IMR-90 (cell line): Measurements from ENCODE around the gene EPHB1. TPM values are rescaled to one million over a fixed set of nuclear protein-coding genes. Genes with fewer than 3 reads are reported as not detected.

Experiments used
- ATAC-seq: fragments of 200-7000 bp; cut with Tn5 transposase; 2 replicates; pipeline ENCODE4 v1.9.1; 2020; ENCODE audit warnings: low read depth, mild to moderate bottlenecking, moderate library complexity
- BruUV-seq: library from RNA; stranded (reverse); fragments of 400-500 nt; replicated peaks from 2 replicates; lab custom pipeline; 2021; lab: Mats Ljungman, UMichigan
- CTCF ChIA-PET: fragments of 300-600 bp; formaldehyde crosslinking; extraction: SDS; loops from one replicate; lab custom pipeline; 2021; ENCODE audit warnings: antibody characterized with exemption; lab: Yijun Ruan, JAX
- POLR2A ChIA-PET: fragments of 300-600 bp; sonication (Branson Sonifier 250); formaldehyde crosslinking; loops from one replicate; lab custom pipeline; 2022; ENCODE audit warnings: antibody characterized with exemption; ENCODE audit not compliant: unreplicated experiment; lab: Charles Lee
- DNase-seq: peaks from one replicate; pipeline ENCODE4 v3.0.0; 2013
- H2AFZ ChIP-seq: replicated peaks from 2 replicates; pipeline ENCODE3; 2013; ENCODE audit warnings: low read length, mild to moderate bottlenecking; ENCODE audit not compliant: poor library complexity
- H2AK5ac ChIP-seq: 2 replicates; pipeline ENCODE4 v1.6.1; 2013; ENCODE audit warnings: low read depth, low read length, inconsistent platforms
- H2AK9ac ChIP-seq: replicated peaks from 2 replicates; pipeline ENCODE3; 2013; ENCODE audit warnings: mild to moderate bottlenecking, low read depth, low read length, moderate library complexity; ENCODE audit not compliant: poor library complexity
- H2BK120ac ChIP-seq: 2 replicates; pipeline ENCODE4 v1.6.1; 2013; ENCODE audit warnings: low read depth, low read length, inconsistent platforms
- H2BK15ac ChIP-seq: 3 replicates; pipeline ENCODE4 v1.6.1; 2013; ENCODE audit warnings: low read depth, low read length, inconsistent platforms
- H2BK20ac ChIP-seq: 2 replicates; pipeline ENCODE4 v1.6.1; 2013; ENCODE audit warnings: low read depth, mild to moderate bottlenecking, inconsistent platforms, low read length, moderate library complexity
- H2BK5ac ChIP-seq: 2 replicates; pipeline ENCODE4 v1.6.1; 2013; ENCODE audit warnings: mild to moderate bottlenecking, low read depth, low read length, inconsistent platforms; ENCODE audit not compliant: poor library complexity, severe bottlenecking
- H3K14ac ChIP-seq: replicated peaks from 2 replicates; pipeline ENCODE4 v1.6.1; 2013; ENCODE audit warnings: low read depth, low read length, inconsistent platforms
- H3K18ac ChIP-seq: 2 replicates; pipeline ENCODE4 v1.6.1; 2013; ENCODE audit warnings: low read depth, low read length, control low read depth
- H3K23ac ChIP-seq: 2 replicates; pipeline ENCODE4 v1.6.1; 2013; ENCODE audit warnings: low read depth, low read length, inconsistent platforms
- H3K27ac ChIP-seq: 2 replicates; pipeline ENCODE4 v1.5.1; 2013; ENCODE audit warnings: mild to moderate bottlenecking, control low read depth, low read length; ENCODE audit not compliant: insufficient read depth
- H3K27me3 ChIP-seq: 2 replicates; pipeline ENCODE4 v1.6.1; 2013; ENCODE audit warnings: low read length; ENCODE audit not compliant: control insufficient read depth, insufficient read depth
- H3K36me3 ChIP-seq: 2 replicates; pipeline ENCODE4 v1.6.1; 2013; ENCODE audit warnings: low read length, mixed read lengths; ENCODE audit not compliant: control insufficient read depth, insufficient read depth
- H3K4ac ChIP-seq: 2 replicates; pipeline ENCODE4 v1.6.1; 2013; ENCODE audit warnings: low read depth, low read length, inconsistent platforms
- H3K4me1 ChIP-seq: 2 replicates; pipeline ENCODE4 v1.6.1; 2013; ENCODE audit warnings: low read length, mixed read lengths; ENCODE audit not compliant: control insufficient read depth, insufficient read depth
- H3K4me2 ChIP-seq: 2 replicates; pipeline ENCODE4 v1.6.1; 2013; ENCODE audit warnings: low read depth, mild to moderate bottlenecking, control low read depth, low read length, moderate library complexity
- H3K4me3 ChIP-seq: 2 replicates; pipeline ENCODE4 v1.5.1; 2013; ENCODE audit warnings: low read depth, mild to moderate bottlenecking, control low read depth, low read length, moderate library complexity; ENCODE audit not compliant: insufficient read depth
- H3K56ac ChIP-seq: 2 replicates; pipeline ENCODE4 v1.6.1; 2013; ENCODE audit warnings: low read length, inconsistent platforms; ENCODE audit not compliant: insufficient read depth; ENCODE audit errors: extremely low read depth
- H3K79me1 ChIP-seq, 2 experiments: 2 replicates each; pipeline ENCODE4 v1.6.1; 2013; ENCODE audit warnings: low read length in 2 of 2, inconsistent platforms in 1 of 2, low read depth in 1 of 2
- H3K9ac ChIP-seq: 2 replicates; pipeline ENCODE4 v1.6.1; 2013; ENCODE audit warnings: low read depth, low read length, control low read depth
- H3K9me1 ChIP-seq: 2 replicates; pipeline ENCODE4 v1.6.1; 2013; ENCODE audit warnings: low read length, inconsistent platforms; ENCODE audit not compliant: insufficient read depth
- H3K9me3 ChIP-seq: 2 replicates; pipeline ENCODE4 v1.6.1; 2013; ENCODE audit warnings: low read length; ENCODE audit not compliant: control insufficient read depth, insufficient read depth
- H4K20me1 ChIP-seq: 2 replicates; pipeline ENCODE4 v1.6.1; 2013; ENCODE audit warnings: low read length, inconsistent platforms; ENCODE audit not compliant: insufficient read depth
- H4K5ac ChIP-seq: 2 replicates; pipeline ENCODE4 v1.6.1; 2013; ENCODE audit warnings: mild to moderate bottlenecking, low read depth, low read length, control low read depth
- H4K8ac ChIP-seq, 2 experiments: 2 replicates each; pipeline ENCODE4 v1.6.1; 2013; ENCODE audit warnings: low read depth in 2 of 2, low read length in 2 of 2, control low read depth in 1 of 2, inconsistent platforms in 1 of 2
- H4K91ac ChIP-seq: 2 replicates; pipeline ENCODE4 v1.6.1; 2013; ENCODE audit warnings: low read depth, low read length, inconsistent platforms; ENCODE audit not compliant: insufficient read depth
- CTCF ChIP-seq: conservative IDR thresholded peaks from 2 replicates; pipeline ENCODE4 v1.5.1; 2012; ENCODE audit warnings: mild to moderate bottlenecking, low read depth, low read length, improper control_type of control experiment
- RCOR1 ChIP-seq: IDR thresholded peaks from 2 replicates; pipeline ENCODE4 v1.6.1; 2012; ENCODE audit warnings: mild to moderate bottlenecking, low read length, improper control_type of control experiment; ENCODE audit not compliant: insufficient replicate concordance
- RFX5 ChIP-seq: IDR thresholded peaks from 2 replicates; pipeline ENCODE4 v1.8.0; 2012; ENCODE audit warnings: low read depth, mild to moderate bottlenecking, low read length, moderate library complexity
- WGBS, 2 experiments: methylation state at CpG; one replicate each; pipeline versions ENCODE4 v1.1.5 to v1.1.7; 2013; ENCODE audit warnings: missing lambda C conversion rate in 2 of 2; ENCODE audit not compliant: insufficient read length in 1 of 2; ENCODE audit errors: extremely low coverage in 2 of 2; 5-methylcytosine and 5-hydroxymethylcytosine counted together
- dilution Hi-C: fragments of 300-500 bp; cut with HindIII; formaldehyde crosslinking; loops from one replicate; pipeline ENCODE4 v1.14.3; 2018; ENCODE audit warnings: low sequenced_read_pairs; ENCODE audit not compliant: unreplicated experiment
- in situ Hi-C: fragments of 300-500 bp; cut with MboI; formaldehyde crosslinking; loops from 3 replicates; pipeline ENCODE4 v1.14.3; 2019; ENCODE audit warnings: low sequenced_read_pairs, inconsistent platforms, mixed read lengths
- intact Hi-C: fragments of 100-400 bp; cut with micrococcal nuclease; formaldehyde crosslinking; loops from 2 replicates; pipeline ENCODE4 v1.10.0; 2022
- polyA plus RNA-seq, 3 experiments: library from polyadenylated mRNA; depleted of rRNA; stranded (reverse); fragments of >200 nt; gene quantifications; 2 replicates each; pipeline ENCODE4 v1.2.3, GENCODE V29; 2012; ENCODE audit warnings: low replicate concordance in 1 of 3
- total RNA-seq: library from RNA; depleted of rRNA; stranded (reverse); fragments of >200 nt; gene quantifications from 2 replicates; pipeline ENCODE4 v1.2.3, GENCODE V29; 2012

Gene EPHB1
- total and polyA plus RNA-seq, 2 of the 4 experiments (the other 2 are of a cell fraction), result 0.17 to 0.36 TPM

GRCh38 chr3:135159681-135160247 is 364.7 kb downstream of the EPHB1 start:
- WGBS, 2 experiments, result 0% methylated on average over 1 of the region's 2 CpGs; no CpG with 5 or more reads in 1 of the 2 experiments
- dilution Hi-C loops, result no loop called here
- Histone ChIP-seq H3K79me1 (no peaks in the 10 kb centered on the region), H4K5ac (no peak overlapping the region), H4K91ac (no peak overlapping the region), H3K9me1 (no peaks in the 10 kb centered on the region), H2AFZ (no peak overlapping the region), H2BK15ac (no peak overlapping the region), H3K23ac (no peak overlapping the region), H4K8ac (no peak overlapping the region), H2AK9ac (no peak overlapping the region), H2AK5ac (no peak overlapping the region), H3K4ac (no peak overlapping the region), H3K18ac (no peak overlapping the region), H3K4me1 (no peaks in the 10 kb centered on the region), H3K56ac (no peak overlapping the region), H2BK5ac (no peak overlapping the region), H3K9ac (no peak overlapping the region), H3K14ac (no peak overlapping the region), H2BK20ac (no peak overlapping the region), H2BK120ac (no peak overlapping the region), H3K4me3 (no peak overlapping the region), H3K27me3 (no peaks in the 10 kb centered on the region), H4K20me1 (no peaks in the 10 kb centered on the region), H3K27ac (no peak overlapping the region), H3K4me2 (no peak overlapping the region), H3K9me3 (peaks cover 1% of the 10 kb centered on the region; the same call in 1 of the 2 replicates), H3K36me3 (no peaks in the 10 kb centered on the region)
- TF ChIP-seq CTCF (no peak), RCOR1 (no peak), RFX5 (no peak)
- BruUV-seq, result no TSS peak
- intact Hi-C loops, result no loop called here
- in situ Hi-C loops, result no loop called here
- no peak for DNase-seq
- no peak for ATAC-seq
- ChIA-PET POLR2A (no interaction called here), CTCF (no interaction called here)
